Testis (tissue), 3 donors: Measurements from ENCODE around the gene STRAP. TPM values are rescaled to one million over a fixed set of nuclear protein-coding genes. Genes with fewer than 3 reads are reported as not detected.

Experiments
- DNase-seq: peaks from one replicate; pipeline ENCODE4 v3.0.0-alpha.2; 2019
- H3K27ac ChIP-seq, 2 donors: fragments of 200-600 bp; sonication (generic); one replicate each; pipeline ENCODE4 v1.5.1; 2019
- H3K27me3 ChIP-seq: fragments of 200-600 bp; sonication (generic); one replicate; pipeline ENCODE4 v1.5.1; 2019
- H3K36me3 ChIP-seq: fragments of 200-600 bp; sonication (generic); one replicate; pipeline ENCODE4 v1.5.1; 2017; ENCODE audit warnings: low read depth; ENCODE audit errors: missing control alignments
- H3K4me1 ChIP-seq: fragments of 200-600 bp; sonication (generic); one replicate; pipeline ENCODE4 v1.5.1; 2019
- H3K4me3 ChIP-seq, 2 donors: fragments of 200-600 bp; sonication (generic); one replicate each; pipeline ENCODE4 v1.5.1; 2017 to 2019
- H3K9me3 ChIP-seq: fragments of 200-600 bp; sonication (generic); one replicate; pipeline ENCODE4 v1.5.1; 2017
- CTCF ChIP-seq, 3 experiments: fragments of 450-650 bp in 2 of 3; fragments of 200-600 bp in 1 of 3; sonication (generic) in 1 of 3; IDR thresholded peaks; one replicate each; pipeline ENCODE4 v1.5.1; 2016 to 2019; ENCODE audit warnings: antibody characterized with exemption in 3 of 3, mild to moderate bottlenecking in 2 of 3, moderate library complexity in 1 of 3
- POLR2A ChIP-seq: fragments of 450-650 bp; IDR thresholded peaks from one replicate; pipeline ENCODE4 v1.6.1; 2017; ENCODE audit warnings: antibody characterized with exemption, mild to moderate bottlenecking, moderate library complexity
- WGBS, 2 donors: methylation state at CpG; one replicate each; pipeline ENCODE4 v1.1.5; 2018; 5-methylcytosine and 5-hydroxymethylcytosine counted together
- intact Hi-C: fragments of 100-400 bp; cut with DNase I; formaldehyde crosslinking; loops from one replicate; pipeline ENCODE4 v1.15.1; 2023; ENCODE audit warnings: low total_unique reads
- polyA plus RNA-seq: library from polyadenylated mRNA; stranded (reverse); fragments of 350-450 nt; fragmentation: Illumina TruSeq; extraction: RNeasy Lipid Tissue Mini Kit (QIAGEN cat#74804); gene quantifications from one replicate; pipeline ENCODE4 v1.2.3, GENCODE V29; 2014; ENCODE audit warnings: low read depth, low replicate concordance; ENCODE audit not compliant: insufficient read depth
- total RNA-seq, 2 donors: library from RNA; depleted of rRNA; stranded (reverse); fragments of >200 nt; gene quantifications; one replicate each; pipeline ENCODE4 v1.2.3, GENCODE V29; 2016

STRAP gene
- total and polyA plus RNA-seq, 3 donors from 2014 or later = 57.0 to 123 (median 76.6) TPM

- Histone ChIP-seq H3K4me3 (no peak overlapping the region), H3K4me1 (peaks cover 10% of the 10 kb centered on the region), H3K27me3 (no peaks in the 10 kb centered on the region), H3K36me3 (no peaks in the 10 kb centered on the region), H3K9me3 (no peaks in the 10 kb centered on the region), H3K27ac (peak overlapping the region in 1 of 2 donors; percentile 22)
- WGBS, 2 donors = 66 to 74% methylated on average over 5 of the region's 5 CpGs
- intact Hi-C loops = no loop called here
- TF ChIP-seq CTCF (IDR thresholded peaks at IDR 0.05) (no peak), POLR2A (no peak)
- DNase-seq = no peak
These were observed 5.0 kb downstream of the STRAP start for GRCh38 chr12:15887043-15887817.

GRCh38 chr12:15892645-15893259 is 10.6 kb downstream of the STRAP start:
- H3K9me3 ChIP-seq = no peaks in the 10 kb centered on the region
- no peak overlapping the region for H3K4me3 ChIP-seq
- intact Hi-C loops = no loop called here
- H3K4me1 ChIP-seq = no peaks in the 10 kb centered on the region
- no peak for TF ChIP-seq CTCF (IDR thresholded peaks at IDR 0.05)
- no peak for TF ChIP-seq POLR2A
- WGBS, 2 donors = 78 to 86% methylated on average over 5 of the region's 5 CpGs
- DNase-seq = no peak
- no peaks in the 10 kb centered on the region for H3K27me3 ChIP-seq
- no peak overlapping the region for H3K27ac ChIP-seq
- H3K36me3 ChIP-seq = no peaks in the 10 kb centered on the region

- Histone ChIP-seq H3K36me3 (no peaks in the 10 kb centered on the region), H3K4me3 (no peak overlapping the region), H3K4me1 (peaks cover 2% of the 10 kb centered on the region), H3K27me3 (no peaks in the 10 kb centered on the region), H3K27ac (no peak overlapping the region), H3K9me3 (no peaks in the 10 kb centered on the region)
- TF ChIP-seq CTCF (IDR thresholded peaks at IDR 0.05) = no peak
- no peak for TF ChIP-seq POLR2A
- DNase-seq = no peak
- intact Hi-C loops = no loop called here
- 79 to 83% methylated on average over 3 of the region's 3 CpGs for whole genome bisulfite sequencing, 2 donors
These were observed 11.1 kb downstream of the STRAP start for GRCh38 chr12:15893260-15893659.

- Histone ChIP-seq H3K4me1 (peaks cover 4% of the 10 kb centered on the region), H3K9me3 (no peaks in the 10 kb centered on the region), H3K27me3 (no peaks in the 10 kb centered on the region), H3K27ac (no peak overlapping the region), H3K36me3 (no peaks in the 10 kb centered on the region), H3K4me3 (no peak overlapping the region)
- intact Hi-C loops = no loop called here
- WGBS, 2 donors = 97 to 98% methylated on average over 1 of the region's 1 CpG
- no peak for TF ChIP-seq POLR2A
- TF ChIP-seq CTCF (IDR thresholded peaks at IDR 0.05) = no peak
- DNase-seq = no peak
These were observed 14.7 kb downstream of the STRAP start for GRCh38 chr12:15896867-15897266.
